Ureter (tissue), 1 donor: Measurements from ENCODE around the gene NEB. TPM values are rescaled to one million over a fixed set of nuclear protein-coding genes. Genes with fewer than 3 reads are reported as not detected.

Experiments used
- DNase-seq: peaks from one replicate; pipeline ENCODE4 v3.0.0-alpha.2; 2020; ENCODE audit warnings: low spot score
- total RNA-seq: library from RNA; stranded (reverse); gene quantifications from one replicate; pipeline ENCODE4 v1.2.4, GENCODE V29; 2023
- donor health status: DM: yes; HTN: yes; CAD: no.

NEB gene
- total RNA-seq, 1 donor from 2014 or later = 2.5 TPM

DNA sequence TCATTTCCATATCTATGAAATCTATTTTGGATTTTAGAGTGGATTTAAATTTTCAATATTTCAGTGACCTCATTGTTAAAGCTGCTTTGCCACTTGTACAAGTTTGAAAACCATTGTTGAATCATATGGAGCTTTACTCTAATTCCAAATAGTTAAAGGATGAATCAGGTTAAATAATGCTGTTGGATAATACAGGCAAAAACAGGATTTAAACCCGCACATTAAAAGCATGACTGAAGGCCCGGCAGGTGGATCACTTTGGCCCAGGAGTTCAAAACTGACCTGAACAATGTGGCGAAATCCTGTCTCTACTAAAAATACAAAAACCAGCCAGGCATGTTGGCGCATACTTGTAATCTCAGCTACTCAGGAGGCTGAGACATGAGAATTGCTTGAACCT lies 256.3 kb downstream of the NEB start:
- no peak for DNase-seq

DNA sequence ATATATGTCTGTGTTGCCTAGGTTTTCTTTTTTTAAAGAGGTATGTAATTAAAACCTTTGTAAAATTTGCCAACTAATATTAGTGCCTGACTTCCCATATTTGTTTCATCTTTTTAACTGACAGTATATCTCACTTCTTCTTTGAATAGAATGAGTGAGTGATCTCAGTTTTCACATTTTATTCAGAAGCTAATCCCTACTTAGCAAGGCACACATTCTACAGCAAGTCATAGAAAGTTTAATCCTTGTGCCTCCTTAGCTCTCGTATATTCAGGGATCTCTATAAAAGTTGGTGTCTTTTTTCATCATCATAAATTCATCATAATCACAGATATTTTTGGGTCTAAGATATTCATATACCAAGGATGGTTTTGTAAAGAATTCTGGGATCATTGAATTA lies 258.0 kb downstream of the NEB start:
- no peak for DNase-seq

DNA sequence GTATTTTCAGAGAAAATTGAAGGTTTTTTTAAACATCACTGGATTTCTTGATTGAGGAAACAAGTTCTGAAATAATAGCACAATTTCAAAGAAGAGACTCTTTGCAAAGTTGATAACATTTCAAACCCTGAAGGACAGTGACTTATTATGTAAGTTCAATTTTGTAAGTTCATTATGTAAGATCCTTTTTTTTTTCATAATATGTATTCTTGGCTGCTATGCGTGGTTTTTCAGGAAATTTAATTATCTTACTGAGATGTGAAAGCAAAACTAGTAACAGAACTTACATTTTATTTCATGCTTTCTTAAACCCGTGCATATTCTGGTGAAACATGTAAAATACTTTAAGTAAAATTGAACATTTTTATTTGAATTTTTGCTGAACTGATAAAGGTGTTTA lies 259.2 kb downstream of the NEB start:
- DNase-seq = no peak

DNA sequence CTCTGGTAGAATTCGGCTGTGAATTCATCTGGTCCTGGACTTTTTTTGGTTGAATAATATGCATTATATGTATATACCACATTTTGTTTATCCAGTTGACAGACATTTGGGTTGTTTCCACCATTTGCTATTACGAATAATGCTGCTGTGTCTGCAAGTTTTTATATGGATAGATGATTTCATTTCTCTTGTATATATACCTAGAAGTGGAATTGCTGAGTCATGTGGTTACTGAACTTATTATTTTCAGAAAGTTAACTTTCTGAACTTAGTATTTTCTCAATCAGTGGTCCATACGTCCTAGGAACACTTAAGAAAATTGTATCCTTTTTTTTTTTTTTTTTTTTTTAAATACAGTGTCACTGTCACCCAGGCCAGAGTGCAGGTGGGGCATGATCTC lies 261.3 kb downstream of the NEB start:
- DNase-seq = no peak

DNA sequence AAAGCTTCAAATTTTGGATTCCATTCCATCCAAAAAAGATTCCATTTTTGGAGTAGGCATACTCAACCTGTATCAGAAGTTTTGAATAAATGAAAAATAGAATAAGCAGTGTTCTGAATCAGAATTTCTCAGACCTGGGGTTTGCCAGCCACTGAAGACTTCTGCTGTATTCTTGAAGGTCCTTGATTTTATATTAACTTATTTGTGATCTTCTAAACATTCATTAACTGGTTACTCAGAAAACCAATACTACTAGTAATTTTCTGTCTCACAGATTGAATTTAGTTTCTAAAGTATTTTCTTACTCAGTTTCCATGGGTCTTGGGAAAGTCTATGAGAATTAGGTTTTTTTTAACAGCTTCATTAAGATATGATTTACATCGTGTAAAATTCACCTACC lies 263.7 kb downstream of the NEB start:
- no peak for DNase-seq

DNA sequence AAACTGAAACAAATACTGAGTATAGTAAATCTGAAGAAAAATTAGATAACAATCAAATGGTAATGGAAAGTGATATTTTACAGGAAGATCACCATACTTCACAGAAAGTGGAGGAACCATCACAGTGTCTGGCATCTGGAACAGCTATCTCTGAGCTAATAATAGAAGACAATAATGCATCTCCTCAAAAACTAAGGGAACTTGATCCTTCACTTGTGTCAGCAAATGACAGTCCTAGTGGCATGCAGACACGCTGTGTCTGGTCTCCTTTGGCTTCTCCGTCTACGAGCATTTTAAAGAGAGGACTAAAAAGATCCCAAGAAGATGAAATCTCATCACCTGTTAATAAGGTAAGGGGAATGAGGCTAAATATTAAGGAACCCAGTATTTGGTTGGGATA lies 268.5 kb downstream of the NEB start:
- DNase-seq = no peak

DNA sequence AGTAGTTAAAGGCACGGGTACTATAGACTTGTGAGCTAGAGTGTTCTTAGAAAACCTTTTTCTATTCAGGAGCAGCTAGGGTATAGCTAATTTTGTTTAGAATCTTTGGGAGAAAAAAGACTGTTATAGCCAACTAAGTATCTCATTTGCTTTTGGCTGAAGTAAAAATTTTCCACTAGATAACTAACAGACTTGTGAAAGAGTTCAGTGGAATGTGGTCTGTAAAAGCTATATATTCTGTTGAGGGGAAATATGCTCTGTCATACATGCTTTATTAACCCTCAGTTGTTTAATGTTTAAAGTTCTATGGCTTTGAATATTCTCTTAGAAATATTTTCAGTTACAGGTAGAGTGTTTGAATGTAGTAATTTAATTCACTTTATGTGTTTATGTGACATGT lies 274.9 kb downstream of the NEB start:
- DNase-seq = no peak

DNA sequence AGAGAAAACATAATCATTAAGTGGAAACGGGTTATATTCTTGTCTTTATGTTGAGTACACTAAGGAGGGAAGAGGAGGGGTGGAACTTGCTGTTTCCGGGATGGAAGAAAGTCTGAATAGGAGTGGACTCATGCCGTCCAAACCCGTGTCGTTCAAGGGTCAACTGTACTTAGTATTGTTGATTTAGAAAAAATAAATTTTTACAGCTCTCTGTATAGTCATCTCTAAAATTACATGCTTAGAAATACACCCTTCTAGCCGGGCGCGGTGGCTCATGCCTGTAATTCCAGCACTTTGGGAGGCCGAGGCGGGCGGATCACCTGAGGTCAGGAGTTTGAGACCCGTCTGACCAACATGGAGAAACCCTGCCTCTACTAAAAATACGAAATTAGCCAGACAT lies 295.1 kb downstream of the NEB start:
- no peak for DNase-seq

DNA sequence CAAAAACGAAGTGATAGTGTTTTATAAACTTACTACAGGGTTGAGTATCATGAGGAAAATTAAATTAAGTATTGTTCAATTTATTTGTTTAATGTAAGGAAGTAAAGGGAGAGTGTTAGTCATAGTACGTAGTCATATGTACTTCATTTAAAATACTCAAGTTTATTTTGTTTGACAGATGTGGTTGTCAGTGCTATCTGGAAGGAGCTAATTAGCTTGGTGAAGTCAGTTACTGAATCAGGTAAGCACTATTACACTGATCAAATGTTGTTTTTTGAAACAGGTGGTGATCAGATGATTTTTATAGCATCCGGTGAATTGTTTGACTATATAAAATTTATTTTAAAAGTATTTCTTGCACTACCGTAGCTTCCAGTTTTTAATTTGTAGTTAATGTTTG lies 295.8 kb downstream of the NEB start:
- DNase-seq = no peak

DNA sequence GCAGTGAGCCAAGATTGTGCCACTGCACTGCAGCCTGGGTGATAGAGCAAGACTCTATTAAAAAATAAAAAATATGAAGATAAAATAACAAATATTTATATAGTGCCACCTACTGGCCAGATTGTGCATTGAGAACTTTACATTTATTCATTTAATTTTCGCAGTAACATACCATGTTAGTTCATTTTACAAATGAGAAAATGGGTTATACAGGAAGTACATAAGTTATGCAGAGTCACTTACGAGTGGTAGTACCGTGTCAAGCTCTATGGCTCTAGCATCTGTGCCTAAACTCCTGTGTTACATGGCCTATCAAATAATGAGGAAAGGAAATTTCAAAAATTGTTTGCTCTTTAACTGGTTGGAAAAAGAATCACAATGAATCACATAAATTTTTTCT lies 296.6 kb downstream of the NEB start:
- no peak for DNase-seq

Other genes with a start within 250 kb of the NEB start
- gene ARL5A, start 93.9 kb upstream of the NEB start, total RNA-seq = 39.8 TPM